GM12875 (cell line): Measurements from ENCODE around the gene COG2.

Source experiments
- H3K4me3 ChIP-seq: one replicate; pipeline ENCODE4 v1.5.1; 2011; ENCODE audit warnings: low read depth, low read length, control low read depth
- TF ChIP-seq, protein P1 (sequence below): IDR thresholded peaks from 2 replicates; pipeline ENCODE4 v1.5.1; 2011; ENCODE audit warnings: low read depth, mild to moderate bottlenecking, control low read depth, inconsistent platforms, low read length, moderate library complexity, borderline replicate concordance; ENCODE audit not compliant: insufficient read depth

COG2 gene

DNA sequence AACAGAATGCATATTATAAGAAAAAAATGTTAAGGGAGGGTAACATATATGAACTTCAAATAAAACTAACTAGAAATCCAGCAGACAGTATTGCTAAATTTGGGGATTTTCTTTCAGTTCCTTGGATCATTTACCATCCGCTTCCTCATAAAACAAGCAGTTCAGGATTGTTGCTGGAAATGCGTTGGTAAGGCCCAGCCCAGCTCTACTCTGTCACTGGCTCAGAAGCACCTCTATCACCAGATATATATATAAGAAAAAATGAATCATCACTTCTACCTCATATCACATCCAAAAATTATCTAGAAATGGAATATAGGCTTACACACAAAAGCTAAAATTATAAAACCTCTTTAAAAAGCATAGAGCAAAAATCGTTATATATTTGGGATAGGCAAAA is 28.2 kb upstream of the COG2 start:
- H3K4me3 ChIP-seq: no peak overlapping the region
- TF ChIP-seq, protein P1, sequence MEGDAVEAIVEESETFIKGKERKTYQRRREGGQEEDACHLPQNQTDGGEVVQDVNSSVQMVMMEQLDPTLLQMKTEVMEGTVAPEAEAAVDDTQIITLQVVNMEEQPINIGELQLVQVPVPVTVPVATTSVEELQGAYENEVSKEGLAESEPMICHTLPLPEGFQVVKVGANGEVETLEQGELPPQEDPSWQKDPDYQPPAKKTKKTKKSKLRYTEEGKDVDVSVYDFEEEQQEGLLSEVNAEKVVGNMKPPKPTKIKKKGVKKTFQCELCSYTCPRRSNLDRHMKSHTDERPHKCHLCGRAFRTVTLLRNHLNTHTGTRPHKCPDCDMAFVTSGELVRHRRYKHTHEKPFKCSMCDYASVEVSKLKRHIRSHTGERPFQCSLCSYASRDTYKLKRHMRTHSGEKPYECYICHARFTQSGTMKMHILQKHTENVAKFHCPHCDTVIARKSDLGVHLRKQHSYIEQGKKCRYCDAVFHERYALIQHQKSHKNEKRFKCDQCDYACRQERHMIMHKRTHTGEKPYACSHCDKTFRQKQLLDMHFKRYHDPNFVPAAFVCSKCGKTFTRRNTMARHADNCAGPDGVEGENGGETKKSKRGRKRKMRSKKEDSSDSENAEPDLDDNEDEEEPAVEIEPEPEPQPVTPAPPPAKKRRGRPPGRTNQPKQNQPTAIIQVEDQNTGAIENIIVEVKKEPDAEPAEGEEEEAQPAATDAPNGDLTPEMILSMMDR: no peak

- TF ChIP-seq, protein P1: no peak
- H3K4me3 ChIP-seq: no peak overlapping the region
Observed at GRCh38 chr1:230618537-230618936, 23.7 kb upstream of the COG2 start.

DNA sequence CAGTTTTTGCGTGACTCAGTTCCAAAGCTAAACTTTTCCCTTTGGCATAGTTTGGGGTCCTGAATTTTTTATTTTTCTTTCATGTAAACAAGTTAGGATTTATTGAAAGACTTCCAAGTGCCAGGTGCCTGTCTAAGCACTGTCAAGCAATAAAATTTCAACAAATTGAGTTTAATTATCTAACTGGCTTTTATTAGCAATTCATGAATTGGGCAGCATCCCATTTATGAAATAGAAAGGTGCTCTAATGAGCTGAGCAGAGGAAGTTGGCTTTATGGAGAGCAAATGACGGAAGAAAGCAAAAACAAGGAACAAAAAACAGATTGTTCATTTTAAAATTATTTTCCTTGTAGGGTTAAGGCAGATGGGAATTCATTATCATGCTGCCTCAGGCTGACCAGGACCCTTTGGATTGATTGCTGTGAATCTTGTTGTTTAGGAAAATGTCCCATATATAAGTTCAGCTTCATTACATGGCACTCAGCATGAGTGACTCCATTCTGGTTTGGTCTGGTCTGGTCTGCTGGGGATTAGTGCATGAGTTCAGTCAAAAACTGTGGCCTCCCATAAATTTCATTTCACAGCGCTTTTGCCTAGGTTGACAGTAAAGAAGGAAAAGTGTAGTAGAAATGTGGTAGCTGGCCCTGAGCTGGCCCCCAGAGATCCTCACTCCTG is 21.5 kb upstream of the COG2 start:
- TF ChIP-seq, protein P1: no peak
- H3K4me3 ChIP-seq: no peak overlapping the region

DNA sequence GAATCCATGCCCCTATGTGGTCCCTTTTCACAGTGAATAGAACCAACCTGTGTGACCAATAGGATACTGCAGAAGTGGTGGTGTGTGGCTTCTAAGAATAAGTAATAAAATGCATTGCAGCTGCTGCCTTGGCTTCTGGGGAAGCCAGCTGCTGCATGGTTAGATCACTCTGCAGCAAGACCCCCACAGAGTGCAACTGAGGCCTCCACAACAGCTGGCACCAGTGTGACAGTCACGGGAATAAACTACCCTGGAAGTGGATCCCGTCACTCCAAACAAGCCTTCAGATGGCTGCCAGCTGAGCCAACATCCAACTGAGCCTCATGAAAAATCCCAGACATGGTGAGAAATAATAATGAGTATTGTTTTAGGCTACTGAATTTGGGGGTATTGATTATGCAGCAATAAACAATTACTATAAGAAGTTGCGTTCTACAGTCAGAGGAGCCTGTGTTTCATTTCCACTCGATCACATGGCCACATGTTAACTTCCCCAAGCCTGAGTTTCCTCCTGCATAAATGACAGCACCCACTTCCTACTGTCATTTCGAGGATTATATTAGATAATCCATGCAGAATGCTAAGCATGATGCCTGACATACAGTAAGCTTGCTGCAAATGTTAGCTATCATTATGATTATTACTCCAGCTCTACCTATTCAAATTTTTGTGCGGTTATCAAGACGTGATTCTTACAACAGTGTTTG is 20.8 kb upstream of the COG2 start:
- TF ChIP-seq, protein P1: no peak
- H3K4me3 ChIP-seq: no peak overlapping the region

- H3K4me3 ChIP-seq: no peak overlapping the region
- TF ChIP-seq, protein P1: no peak
Observed at GRCh38 chr1:230622151-230622550, 20.1 kb upstream of the COG2 start.

DNA sequence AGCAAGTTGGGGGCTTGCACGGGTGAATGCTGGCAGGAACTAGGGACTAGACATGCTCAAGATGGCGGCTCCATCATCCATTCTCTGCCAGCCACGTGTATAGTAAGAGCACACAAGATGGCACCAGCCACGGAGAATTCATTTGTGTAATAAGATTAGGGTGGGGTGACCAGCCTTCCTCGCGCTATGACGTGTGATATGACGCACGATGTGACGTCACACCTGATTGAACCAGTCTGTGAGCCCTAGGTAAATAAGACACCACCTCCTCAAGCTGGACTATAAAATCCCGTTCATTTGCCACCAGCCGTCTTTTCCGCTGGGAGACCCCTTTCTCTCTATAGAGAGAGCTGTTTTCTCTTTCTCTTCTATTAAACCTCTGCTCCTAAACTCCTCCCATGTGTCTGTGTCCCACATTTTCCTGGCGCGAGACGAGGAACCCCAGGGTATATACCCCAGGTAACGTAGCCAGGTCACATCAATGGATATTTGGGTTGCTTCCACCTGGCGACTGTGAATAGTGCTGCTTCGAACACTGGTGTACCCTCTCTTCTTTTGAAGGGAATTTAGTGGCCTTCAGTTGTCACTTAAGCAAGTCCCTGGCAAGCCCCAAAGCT is 18.1 kb upstream of the COG2 start:
- TF ChIP-seq, protein P1: no peak
- H3K4me3 ChIP-seq: no peak overlapping the region
